Embryonic facial prominence (tissue), 1 donor: Measurements from ENCODE around the gene CHRNB2.

ENCODE experiments used
- DNase-seq: peaks from one replicate; pipeline ENCODE4 v3.0.0-alpha.2; 2016; ENCODE audit errors: extremely low spot score

Gene CHRNB2

GRCh38 chr1:154609398-154610380 lies 42.1 kb downstream of the CHRNB2 start:
- no peak for DNase-seq

DNA sequence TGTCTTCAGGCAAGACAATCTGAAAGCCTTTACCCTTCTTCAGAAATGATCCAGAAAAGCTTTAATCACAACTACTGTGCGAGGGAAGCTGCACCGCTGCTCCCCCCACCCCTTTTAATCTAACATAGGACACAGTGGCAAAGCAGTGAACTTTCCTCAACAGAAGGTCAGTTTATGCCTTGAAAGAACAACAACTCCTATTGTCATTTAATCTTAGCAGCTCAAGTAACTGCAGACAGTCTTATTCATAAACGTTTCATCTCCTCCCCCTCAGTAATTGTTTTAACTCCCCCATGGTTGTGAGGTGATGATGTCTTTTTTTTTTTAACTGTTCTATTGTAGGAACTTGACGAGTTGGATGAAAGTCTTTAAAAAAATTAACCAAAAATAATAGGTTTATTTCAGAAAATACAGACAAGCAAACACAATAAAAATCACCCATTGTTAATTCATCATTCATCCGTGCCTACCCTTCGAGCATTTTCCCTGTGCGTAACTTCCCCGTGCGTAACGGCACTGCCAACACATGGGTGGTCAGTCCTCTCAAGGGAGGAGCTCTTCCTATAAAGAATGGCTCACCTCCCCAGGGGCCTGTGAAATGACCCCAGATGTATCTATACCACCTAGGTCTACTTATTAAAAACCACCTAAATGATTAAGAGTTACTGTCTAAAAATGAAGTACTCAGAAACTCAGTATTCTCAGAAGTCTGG lies 43.7 kb downstream of the CHRNB2 start:
- no peak for DNase-seq

DNA sequence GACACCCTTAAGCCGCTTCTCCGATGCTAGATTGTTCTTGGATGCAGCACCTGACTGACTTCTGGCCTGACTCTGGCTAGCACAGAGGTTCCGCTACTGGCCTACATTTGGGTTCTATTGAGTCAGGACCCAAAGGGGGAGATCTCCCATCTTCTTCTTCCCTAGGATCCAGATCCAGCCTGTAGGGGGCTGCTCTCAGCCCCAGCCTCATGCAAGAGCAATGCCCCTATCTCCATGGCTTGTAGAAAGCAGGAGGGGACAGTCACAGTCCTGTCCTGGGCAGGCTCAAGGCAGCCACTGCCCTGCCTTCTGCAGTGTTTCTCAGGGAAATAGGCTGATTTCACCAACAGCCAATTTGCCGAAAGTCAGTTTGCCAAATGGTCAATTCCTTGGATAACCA lies 46.7 kb downstream of the CHRNB2 start:
- DNase-seq = no peak

- DNase-seq = no peak
These were observed 47.3 kb downstream of the CHRNB2 start for GRCh38 chr1:154614901-154615300.

DNA sequence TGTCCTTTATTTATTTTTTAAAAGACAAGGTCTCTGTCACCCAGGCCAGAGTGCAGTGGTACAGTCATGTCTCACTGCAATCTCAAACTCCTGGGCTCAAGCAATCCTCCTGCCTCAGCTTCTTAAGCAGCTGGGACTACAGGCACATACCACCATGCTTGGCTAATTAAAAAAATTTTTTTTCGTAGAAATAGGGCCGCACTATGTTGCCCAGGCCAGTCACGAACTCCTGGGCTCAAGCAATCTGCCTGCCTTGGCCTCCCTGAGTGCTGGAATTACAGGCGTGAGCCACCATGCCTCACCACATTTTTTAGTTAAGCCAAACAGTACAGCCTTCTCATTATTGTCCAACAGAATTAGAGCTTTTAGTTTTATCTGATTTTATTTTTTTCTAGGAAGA lies 47.8 kb downstream of the CHRNB2 start:
- DNase-seq = no peak

DNA sequence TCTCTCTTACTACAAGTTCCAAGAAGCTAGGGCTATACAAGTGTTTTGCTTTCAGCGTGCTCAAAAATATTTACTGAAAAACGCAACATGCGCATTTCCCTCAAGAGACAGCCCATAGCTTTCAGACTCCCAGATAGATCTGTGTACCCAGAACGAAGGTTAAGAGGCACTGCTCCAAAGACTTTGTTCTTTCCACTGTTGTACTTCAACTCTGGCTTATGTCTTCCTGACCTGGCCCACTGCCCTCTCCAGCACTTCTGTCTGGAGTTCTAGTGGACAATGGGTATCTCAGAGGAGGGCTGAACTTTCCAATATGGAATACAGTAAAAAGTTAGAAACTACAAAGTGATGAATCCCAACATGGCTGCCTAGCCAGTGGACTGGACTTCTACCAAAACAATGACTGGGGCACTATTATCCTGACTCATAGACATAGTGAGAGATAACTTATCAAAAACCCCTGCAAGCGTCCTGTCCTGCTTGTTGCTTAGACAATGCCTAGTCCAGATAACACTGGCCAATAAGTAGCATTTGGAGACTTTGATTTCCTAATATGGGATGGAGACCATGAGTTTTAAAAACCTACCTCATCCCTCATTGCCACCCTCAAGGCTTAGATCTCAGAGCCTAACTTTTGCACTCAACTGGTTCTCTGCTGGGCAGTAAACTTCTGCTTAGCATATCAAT lies 49.2 kb downstream of the CHRNB2 start:
- DNase-seq = no peak

- no peak for DNase-seq
These were observed 51.8 kb downstream of the CHRNB2 start for GRCh38 chr1:154619181-154619948.

GRCh38 chr1:154620751-154621150 lies 53.2 kb downstream of the CHRNB2 start:
- DNase-seq = no peak

- no peak for DNase-seq
These were observed 54.3 kb downstream of the CHRNB2 start for GRCh38 chr1:154621875-154622274.

DNA sequence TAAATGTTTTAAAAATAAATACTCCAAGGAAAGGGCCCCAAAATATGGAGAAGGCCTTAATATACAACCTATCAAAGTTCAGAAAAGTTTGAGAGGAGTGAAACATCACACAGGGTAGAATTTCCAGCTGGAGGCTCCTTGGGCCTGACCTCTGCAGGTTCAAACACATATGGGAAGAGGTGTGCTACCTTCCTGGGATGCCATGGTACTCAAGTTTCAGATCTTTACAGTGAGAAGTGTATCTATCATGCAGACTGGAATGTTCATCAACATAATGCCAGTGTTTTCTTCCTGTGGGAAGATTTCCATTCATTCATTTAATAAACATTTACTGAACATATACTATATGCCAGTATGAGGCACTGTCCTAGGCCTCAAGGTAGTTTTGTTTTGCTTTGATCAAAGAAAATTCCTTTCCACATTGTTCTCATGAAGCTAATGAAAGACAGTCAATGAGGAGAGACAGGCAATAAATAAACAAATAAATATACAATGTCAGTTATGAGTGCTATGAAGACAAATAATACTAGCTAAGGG lies 55.0 kb downstream of the CHRNB2 start:
- DNase-seq = no peak

GRCh38 chr1:154623358-154623757 lies 55.8 kb downstream of the CHRNB2 start:
- DNase-seq = no peak

DNA sequence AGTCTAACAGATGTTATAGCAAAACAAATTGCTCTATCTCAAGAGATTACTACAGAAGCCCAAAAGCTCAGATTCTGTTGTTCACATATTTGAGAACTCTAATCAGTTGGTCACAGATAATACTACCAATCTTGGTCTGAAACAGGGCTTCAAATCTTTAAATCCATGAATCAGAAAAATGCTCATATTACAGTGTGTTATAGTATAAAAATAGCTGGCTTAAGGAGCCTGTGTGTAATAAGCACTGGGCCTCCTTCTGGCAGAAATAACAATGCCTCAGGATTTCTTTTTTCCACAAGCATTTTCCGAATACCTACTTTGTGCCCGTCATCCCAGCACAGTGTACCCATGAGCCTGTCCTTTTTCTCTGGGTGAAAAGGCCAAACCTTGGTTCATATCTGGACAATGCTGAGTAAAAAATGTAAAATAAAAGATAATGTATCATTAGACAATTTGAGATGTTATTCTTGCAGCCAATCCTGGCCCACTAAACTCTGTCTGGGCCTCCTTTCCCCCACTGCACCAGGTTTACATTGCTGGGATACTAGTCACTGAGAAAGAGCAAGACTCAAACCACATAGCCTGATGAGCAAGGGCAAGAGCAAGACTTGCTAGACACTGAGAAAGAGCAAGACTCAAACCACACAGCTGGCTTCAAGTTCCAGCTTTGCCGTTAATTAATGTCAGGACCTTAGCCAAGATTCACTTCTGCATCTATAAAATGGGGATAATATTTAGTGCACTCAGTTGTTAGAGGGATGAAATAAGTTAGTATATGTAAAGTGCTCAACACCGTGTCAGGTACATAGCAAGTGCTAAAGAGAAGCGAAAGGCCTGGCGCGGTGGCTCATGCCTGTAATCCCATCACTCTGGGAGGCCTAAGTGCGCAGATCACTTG lies 57.4 kb downstream of the CHRNB2 start:
- DNase-seq = no peak

DNA sequence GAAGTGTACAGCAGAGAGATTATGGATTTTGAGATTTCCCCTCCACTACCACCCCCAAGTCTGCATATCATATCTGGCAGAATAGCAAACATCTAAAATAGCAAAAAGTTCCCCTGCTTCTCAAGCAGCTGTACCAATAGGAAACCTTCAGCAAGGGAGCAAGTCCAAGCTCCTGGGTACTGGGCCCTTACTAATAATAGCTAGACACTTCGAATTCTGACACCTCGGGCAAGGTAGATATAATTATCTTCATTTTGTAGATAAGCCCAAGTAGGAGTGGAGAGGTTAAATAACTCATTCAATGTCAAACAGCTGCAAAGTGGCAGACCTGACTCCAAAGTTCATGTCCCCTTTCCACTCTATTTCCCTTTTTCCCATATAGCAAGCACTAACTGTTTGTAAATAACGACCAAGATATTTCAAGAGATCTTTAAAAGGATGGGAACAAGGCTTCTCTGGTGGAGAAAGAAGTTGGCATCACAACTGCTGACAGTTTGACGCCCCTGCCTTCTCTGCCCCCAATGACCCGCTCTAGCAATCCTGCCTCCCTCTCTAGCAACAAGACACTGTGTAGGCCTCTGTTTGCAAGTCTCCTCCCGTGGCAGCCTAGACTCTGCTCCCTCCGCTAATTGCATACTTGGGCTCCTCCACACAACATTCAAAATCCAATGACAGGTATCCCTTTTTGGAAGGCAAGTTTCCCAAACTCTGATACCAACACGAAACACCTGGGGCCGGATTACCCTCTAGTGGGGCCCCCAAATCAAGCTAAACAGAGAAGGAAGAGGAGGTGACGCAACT lies 59.1 kb downstream of the CHRNB2 start:
- no peak for DNase-seq

- peak; percentile 88 for DNase-seq
These were observed 59.9 kb downstream of the CHRNB2 start for GRCh38 chr1:154627257-154628120.

DNA sequence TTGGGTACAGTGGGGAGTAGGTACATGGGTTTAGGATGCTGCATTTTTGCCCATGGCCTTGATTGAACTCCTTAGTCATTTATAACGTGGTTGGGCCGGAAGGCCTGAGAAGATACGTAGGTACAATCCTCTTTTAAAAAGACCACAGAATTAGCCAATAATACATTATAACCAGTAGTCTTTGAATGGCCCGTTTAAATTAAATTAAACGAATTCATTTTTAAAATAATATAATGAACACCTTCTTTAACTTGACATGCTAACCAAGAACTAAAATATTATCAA lies 60.5 kb downstream of the CHRNB2 start:
- DNase-seq = no peak

- DNase-seq = no peak
These were observed 61.6 kb downstream of the CHRNB2 start for GRCh38 chr1:154629061-154629674.
